Smooth muscle cell of the brain vasculature (primary cell): ENCODE results near the gene EXT2.

ENCODE experiments used
- DNase-seq: peaks from one replicate; pipeline ENCODE4 v3.0.0-alpha.2; 2012; ENCODE audit warnings: low read depth, low spot score

Gene EXT2

DNA sequence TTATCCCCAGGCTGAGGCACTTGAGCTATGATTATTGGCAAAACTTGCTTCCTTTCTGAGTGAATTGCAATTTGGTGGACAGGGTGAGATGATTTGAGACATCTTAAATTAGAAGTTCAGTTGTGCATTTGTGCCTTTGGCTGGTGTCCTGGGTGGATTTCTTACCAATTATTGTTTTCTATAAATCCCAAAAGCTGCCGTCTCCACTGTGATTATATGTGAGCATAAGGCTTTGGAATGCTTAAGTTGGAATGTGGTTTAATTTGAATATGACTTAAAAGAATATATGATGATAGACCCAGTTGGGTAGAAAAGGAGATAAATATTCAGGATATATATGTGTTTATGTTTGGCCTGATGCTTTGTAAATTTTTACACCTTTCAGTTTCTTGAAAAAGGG, 70.0 kb downstream of the EXT2 start:
- no peak for DNase-seq

DNA sequence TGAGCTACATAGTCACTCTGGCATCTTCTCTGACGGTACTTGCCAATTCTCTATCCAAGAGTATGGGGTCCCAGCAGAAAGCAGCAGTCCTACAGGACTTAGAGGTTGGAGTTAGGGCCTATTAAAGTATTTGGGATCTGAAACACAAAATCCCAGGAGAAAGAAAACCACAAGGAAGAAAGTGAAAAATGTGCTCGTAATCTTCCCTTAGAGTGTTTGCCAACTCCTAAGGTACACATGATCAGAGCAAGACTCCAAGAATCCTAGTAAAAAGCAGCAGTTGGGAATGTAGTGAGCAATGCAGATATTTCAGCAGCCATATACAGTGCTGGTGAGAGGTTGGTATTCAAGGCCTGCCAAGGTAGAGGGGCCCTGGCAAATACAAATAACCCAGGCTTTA, 71.6 kb downstream of the EXT2 start:
- no peak for DNase-seq

DNA sequence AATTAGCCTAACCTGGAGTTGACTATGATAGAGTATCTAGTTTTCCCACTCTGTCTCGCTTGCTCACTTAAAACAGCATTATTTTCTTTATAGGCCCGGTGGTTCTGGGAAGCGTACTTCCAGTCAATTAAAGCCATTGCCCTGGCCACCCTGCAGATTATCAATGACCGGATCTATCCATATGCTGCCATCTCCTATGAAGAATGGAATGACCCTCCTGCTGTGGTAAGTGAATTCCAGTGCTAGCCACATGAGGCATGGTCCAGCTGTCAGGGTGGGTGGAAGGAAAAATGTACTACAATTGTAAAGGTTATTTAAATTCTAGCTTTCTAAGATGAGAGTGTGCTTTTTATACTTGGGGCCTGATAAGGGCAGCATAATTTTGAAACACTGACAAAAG, 76.0 kb downstream of the EXT2 start:
- no peak for DNase-seq

DNA sequence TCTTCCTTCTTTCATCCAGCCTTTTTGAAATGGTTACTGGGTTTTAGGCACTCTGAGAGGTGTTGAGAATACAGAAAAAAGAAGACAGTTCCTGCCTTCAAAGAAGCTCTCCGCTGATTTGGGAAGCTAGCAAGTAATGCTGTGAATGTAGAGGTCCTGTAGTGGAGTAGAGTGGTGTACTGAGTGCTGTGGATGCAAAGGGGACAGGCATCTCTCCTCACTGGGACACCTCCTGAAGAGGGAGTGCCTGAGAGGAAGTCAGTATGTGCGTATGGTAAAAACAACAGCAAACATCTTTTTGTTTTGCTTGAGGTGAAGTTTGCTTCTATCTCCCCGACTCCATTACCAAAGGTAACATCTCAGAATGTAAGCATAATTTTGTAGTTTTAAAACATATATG, 77.5 kb downstream of the EXT2 start:
- DNase-seq: no peak

DNA sequence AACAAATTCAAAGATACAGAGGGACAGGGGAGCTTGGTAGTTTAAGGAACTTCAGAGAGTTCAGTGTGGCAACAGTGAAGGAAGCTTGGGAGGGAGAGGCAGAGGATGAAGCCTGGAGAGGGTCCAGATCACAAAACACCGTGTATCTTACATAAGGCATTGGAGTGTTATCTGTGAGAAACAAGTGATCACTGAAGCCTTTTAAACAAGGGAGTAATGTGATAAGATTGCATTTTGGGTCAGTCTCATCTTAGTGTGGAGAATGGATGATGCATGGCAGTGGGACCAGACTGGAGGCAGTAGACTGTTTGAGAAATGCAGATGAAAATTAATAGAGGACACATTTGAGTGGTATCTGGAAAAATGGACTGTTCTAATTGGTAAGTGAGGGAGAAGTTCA, 79.4 kb downstream of the EXT2 start:
- no peak for DNase-seq

DNA sequence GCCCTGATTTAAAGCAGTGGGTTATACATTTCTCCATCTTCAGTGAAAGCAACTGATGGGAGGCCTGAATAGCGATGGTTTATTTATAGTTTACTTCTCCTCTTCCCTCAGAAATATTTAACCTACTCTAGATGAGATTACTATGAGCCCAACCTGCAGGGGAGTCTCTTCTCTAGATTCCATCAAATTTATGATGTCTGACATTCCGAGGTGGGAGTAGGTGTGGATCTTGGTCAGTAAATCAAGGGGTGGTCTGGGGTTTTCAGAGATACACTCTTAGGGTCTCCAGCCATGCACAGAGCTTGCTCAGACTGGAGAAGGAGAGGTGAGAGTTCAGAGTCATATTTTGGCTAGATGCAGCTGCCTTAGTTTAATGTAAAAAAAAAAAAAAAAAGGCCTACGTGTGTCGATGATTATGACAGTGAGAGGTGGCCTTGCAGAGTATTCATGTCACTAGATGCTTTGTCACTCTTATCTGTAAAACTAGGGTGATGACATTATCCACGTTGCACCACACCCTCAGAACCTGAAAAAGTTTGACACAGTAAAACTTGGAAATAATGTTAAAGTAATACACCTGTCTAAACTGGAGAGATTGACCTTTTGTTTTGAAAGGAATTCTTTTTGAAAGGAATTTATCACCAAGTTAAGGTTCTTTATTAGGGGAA, 81.2 kb downstream of the EXT2 start:
- no peak for DNase-seq

DNA sequence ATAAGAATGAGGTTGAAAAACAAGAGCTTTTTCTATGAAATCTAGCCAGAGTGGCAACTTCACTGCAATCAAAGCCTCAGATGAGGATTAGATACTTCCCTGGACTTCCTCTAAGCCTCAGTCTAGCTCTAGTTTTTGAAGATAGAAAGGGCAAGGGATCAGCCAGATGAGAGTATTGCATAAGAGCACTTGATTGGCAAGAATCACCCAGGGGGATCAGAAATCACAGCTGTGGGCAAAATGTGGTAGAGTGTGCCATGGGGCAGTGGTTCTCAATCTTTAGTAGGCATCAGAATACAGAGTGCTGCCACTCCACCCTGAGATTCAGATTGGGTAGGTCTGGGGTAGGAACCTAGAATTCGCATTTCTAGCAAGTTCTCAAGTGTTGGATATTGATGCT, 82.4 kb downstream of the EXT2 start:
- DNase-seq: no peak

DNA sequence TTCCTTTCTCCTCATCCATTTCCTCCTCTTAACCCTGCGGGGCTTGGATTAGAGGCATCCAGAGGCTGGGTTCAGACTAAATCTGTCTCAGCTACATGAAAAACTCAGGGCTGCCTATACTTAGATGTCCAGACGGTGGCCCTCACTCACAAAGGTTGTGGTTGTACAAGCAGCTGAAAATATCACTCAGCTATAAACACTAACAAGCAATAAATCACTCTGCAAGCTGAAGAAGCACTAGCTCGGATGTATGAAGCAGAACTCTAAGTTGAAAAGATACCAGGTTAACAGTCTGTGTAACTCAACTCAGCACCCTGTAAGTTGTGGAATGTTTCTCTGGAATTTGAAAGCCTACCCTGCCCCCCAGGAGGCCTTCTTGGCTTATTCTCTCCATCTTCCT, 82.9 kb downstream of the EXT2 start:
- DNase-seq: no peak

DNA sequence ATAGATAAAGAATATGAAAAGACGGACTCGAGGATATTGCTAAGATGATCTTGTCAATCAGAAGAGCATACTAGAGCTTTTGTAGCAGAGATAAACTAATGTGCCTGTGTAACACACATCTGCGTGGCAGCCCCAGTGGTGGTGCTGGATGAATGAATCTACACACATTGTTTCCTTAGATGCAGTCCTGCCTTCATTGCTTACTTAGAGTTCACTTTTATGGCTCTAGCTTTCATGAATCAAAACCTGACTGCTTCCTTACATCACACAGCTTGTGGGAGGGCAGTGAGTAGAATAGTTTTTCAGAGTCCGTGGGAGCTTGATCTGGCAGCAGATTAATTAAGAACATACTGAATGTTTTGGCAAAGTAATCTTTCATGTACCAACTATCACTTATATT, 83.7 kb downstream of the EXT2 start:
- DNase-seq: no peak

DNA sequence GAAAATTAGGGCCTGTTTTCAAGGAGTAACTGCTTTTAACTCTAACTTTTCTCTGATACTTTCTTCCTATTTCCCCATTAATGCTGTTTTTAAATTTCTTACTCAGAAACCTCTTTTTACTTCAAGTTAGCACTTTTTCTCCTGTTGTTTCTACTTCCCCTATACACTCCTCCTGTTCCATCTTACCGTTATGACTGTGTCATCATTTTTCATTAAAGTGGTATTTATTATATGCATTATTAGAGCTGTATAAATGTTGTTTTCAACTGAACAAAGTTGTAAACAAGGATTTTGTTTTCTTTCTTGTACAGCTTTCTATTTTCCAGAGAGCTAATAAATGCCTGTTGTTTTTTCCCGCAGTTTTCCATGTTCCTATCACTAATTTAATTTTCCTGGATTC, 84.6 kb downstream of the EXT2 start:
- DNase-seq: no peak

DNA sequence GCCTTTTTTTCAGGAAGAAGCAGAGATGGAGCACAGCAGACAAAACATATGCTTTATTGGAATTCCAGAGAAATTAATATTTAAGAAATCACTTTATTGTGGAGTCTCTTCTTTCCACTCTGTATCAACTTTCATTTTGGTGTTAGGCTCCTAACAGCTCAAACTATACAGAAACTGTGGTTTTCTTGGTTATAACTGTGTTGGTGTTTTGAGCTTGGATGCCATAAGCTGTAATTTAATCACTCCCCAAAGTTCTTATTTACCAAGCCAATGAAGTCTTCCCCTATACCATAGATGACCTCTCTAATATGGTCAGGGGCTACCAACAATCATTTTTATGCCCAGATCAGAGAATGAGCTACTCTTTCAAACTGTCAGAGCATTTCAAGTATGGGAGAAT, 90.0 kb downstream of the EXT2 start:
- no peak for DNase-seq

DNA sequence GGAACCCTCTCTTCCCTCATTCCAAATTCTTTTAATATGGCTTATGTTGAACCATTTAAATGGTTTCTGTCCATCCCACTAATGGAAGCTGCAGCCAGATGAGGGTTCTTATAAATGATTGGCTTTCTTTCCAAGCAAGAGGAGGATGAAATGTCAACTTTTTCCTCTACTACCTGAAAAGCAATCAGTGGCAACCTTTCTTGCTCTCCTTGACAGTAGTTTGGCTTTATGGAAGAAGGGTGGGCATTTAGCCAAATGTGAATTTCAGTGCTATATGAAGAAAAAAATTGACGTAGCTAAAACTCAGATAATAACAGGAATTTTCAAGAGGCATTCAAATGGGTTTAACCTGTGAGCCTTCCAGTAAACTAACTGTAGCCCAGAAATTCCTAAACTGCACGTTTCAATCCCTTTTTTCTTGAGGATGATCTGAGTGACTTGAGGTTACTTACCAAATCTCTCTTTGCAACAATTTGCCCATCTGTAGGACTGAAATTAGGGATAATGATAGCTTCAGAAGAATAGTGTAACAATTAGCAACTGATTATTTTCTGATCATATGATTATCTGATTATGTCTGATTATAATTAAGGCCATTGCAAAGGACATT, 90.9 kb downstream of the EXT2 start:
- DNase-seq: no peak

DNA sequence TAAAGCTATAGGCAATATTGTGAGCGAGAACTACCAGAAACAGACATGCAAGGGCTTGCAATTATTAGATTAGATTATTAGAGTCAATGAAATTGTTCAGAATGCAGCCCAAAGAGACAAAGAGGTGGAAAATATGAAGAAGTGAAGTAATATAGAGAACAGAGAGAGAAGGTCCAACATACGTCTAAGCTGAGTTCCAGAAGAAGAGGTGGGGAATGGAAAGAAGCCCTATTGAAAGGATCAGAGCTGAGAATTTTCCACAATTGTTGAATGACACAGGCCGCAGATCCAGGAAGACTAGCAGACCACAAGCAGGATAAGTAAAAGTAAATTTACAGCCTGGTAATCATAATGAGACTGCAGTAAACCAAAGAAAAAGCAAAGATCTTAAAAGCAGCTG, 93.2 kb downstream of the EXT2 start:
- no peak for DNase-seq

DNA sequence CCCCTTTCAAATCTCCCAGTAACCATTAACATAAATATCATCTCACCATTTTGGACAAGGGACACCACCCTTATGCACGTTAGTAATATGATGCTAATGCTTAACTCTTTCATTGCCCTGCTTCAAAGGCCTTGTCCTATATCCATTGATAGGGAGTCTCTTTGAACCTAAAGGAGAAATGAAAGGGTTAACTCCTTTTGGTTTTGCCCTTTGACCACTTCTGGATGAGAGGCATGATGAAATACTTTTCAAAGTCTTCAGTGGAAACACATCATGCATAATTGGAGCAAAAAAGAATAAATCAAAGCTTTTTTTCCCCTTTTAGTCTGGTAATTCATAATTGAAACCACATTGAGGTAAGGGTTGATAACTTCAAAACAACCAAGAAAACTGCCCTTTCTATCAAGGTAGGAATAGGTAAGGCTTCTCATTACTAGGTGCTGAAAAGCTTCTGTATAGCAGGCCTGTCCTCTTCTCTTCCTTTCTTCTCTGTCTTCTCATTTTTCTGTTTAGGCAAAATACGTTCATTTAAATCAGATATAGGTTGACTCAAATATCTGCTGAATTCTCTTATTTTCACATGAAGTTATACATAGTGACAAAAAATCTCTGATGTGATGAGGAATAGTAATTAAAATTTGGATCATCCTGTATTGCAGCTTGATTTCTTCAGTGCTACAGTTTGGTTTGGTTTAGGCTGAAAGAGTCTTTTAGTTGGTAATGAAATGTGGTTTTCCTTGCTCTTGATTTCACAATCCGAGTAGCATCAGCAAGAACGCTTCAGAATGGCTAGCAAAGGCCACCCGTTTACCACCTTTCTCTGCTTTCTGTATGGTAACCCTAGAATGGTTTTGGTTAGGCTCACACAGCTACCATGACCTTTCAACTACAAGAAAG, 94.8 kb downstream of the EXT2 start:
- no peak for DNase-seq

DNA sequence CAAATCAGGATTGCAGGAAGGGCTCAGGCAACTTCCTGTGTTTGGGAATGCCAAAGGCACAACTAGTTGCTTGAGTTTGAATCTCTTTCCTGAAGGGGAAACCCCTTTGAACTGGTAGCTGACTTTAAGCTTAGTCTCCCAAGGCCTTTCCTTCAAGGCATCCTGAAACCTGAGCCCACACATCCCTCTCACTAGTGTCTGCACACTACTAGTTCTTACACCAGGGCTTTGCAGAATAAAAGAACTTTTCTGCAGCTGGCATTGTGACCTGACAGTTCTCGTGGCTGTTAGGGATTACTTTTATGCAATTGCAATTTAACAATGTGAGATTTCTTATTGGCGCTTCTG, 95.4 kb downstream of the EXT2 start:
- no peak for DNase-seq

DNA sequence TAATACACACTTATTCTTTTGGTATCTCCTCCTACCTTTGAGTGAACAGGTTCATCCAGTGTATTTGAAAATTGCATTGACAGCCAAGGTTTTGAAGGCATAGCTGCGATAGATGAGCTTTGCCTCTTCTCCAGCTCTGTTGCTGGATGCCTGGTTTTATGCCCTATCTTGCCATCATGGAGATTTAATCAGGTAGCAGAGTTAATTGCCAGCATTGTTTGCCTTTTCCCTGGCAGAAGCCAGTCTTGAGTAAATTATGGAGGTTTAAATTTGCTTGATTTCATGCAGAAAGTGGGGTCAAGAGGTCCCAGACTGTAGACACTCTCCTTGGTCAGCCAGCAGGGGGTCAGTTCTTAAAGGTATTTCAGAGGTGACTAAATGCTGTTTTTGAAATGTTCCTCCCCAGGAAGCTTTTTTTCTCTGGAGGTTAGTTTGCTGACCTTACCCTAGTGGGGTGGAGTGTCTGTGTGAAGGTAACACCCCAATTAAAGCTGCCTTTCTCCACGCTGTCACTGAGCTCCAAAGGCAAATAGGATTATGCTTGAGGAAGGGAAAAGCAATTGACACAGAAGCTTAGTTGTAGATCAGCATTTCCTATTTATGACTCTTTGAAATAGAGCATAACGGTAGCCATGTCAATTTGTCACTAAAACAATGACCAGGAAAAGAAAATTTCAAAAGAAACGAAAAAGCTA, 96.0 kb downstream of the EXT2 start:
- DNase-seq: no peak

DNA sequence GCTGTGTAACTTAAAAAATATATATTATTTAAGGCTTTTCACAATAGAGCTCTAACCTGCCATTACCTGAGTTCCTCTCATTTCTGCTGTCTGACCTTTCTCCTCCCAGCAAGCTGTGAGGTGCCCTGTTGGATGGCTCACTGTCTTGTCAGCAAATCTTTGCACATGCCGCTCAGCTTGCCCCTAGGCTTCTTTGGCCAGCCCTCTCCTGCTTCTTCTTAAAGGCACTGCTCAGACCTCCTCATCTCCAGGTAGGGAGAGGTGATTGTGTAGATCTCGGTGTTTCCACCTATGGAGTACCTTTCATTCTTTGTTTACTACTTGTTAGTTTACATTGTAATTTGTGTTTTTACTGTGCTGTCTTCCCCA, 96.5 kb downstream of the EXT2 start:
- no peak for DNase-seq

DNA sequence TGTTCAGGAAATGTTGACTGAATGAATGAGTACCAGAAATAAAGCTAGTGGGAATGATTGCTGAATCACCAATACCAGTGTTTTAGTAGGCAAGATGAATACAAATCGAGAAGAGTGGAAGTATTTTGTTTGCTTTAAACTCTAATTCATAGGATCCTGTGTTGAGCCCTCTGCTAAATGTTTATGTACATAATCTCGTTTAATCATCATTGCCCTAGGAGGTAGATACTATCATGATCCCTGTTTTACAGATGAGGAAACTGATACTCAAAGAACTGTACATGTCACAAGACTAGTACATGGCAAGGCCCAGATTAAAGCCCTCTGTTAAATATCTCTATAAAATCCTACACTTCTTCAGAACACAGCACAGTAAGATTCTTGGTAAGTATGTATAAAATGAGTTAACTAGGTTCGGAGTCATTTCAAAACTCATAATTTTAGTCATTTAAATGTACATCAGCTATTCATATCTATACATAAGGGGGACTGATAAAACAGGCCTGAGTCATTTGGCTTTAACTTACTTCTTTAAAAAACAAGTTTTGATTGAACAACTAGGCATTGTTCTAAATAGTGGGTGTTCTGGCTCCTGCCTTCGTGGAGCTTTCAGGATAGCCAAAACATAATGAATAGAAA, 97.1 kb downstream of the EXT2 start:
- no peak for DNase-seq

DNA sequence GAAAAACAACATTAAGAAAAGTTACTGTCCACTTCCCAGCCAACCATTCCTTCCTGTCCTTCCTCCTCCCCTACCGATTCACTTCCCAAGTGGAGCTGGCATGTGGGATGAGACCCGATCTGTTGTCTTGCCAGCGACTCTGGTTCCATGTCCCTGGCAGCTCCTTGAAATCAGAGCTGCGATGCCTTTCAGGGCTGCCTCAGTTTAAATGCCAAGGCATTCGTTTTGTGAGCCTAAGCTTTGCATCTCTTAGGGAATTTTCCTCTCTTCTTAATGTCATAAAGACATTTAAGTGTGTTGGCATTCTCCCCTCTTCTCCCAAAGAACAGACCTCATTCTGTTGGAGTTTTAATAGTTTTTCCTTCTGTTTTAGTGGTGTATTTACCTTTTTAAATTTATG, 98.4 kb downstream of the EXT2 start:
- DNase-seq: no peak

DNA sequence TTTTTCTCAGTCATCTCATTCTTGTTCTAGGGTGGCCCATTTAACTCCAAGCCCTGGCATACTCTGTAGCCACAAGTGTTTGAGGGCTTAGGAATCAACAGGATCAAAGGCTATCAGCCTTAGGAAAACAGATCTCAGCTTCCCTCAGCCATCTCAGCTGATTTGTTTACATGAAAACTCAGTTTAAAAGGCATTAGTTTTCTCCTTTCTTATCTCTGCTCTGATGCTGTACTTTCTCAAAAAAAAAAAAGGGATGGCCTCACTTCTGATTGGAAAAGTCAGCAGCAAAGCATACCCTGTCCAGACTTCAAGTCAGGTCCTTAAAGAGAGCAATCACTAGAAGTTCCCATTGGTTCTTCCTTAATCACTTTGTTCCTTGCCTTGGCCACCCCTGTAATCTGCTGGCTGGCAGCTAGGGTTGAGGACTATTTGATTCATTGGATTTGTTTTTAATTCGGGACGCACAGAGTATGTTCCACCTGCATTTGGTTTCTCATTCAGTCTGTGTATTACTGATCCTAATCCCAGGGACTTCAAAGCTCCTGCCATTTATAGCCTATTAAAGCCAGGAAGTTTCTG, 102.8 kb downstream of the EXT2 start:
- no peak for DNase-seq

DNA sequence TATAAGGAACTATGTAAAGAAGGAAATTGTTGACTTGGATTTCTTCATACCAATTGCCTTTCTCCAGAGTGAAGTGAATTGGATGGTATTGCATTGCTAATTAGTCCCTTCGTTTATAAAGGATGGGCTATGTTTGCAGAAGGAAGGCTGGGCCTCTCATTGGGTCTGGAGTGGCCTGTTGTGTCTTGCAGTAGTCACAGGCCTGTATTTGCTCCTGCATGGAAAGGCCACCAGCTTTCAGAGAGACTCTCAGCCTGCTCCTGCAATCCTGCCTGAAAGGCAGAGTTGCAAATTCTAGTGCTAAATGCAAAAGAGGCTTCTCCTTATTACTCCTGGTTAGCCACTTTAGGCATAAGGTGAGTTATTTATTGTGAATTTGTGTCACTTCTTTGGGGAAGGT, 103.8 kb downstream of the EXT2 start:
- DNase-seq: no peak

DNA sequence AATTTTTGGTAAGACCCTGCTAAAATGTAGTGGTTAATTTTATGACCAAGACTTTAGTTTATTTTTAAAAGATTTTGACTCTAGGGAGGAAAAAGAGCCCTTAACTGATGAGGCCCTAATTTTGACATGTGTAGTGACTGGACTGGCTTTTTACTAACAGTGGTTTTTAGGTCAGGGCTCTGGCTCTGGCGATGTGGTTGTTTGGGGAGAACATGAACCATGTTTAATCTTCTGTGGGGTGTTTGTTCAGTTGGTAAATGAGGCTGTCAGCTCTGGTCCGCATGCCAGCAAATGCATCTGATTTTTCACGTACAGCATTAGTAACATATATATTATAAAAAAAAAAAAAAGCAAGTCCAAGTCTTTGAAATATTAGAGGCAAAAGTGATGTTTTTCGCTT, 104.3 kb downstream of the EXT2 start:
- DNase-seq: no peak
